ENCODE data around the gene PPDPF. TPM values are rescaled to one million over a fixed set of nuclear protein-coding genes. Genes with fewer than 3 reads are reported as not detected.

The PPDPF gene
- total RNA-seq, 1 experiment from 2014 or later = 149 TPM

- H3K4me2 ChIP-seq (ENCODE audit: insufficient read depth, insufficient read length, low read length) = peak within 1 kb of the TSS; percentile 45
- H2AK5ac ChIP-seq (ENCODE audit: insufficient read length, low read length) = no peak within 1 kb of the TSS
- TF ChIP-seq, protein P1, sequence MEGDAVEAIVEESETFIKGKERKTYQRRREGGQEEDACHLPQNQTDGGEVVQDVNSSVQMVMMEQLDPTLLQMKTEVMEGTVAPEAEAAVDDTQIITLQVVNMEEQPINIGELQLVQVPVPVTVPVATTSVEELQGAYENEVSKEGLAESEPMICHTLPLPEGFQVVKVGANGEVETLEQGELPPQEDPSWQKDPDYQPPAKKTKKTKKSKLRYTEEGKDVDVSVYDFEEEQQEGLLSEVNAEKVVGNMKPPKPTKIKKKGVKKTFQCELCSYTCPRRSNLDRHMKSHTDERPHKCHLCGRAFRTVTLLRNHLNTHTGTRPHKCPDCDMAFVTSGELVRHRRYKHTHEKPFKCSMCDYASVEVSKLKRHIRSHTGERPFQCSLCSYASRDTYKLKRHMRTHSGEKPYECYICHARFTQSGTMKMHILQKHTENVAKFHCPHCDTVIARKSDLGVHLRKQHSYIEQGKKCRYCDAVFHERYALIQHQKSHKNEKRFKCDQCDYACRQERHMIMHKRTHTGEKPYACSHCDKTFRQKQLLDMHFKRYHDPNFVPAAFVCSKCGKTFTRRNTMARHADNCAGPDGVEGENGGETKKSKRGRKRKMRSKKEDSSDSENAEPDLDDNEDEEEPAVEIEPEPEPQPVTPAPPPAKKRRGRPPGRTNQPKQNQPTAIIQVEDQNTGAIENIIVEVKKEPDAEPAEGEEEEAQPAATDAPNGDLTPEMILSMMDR (conservative IDR thresholded peaks at IDR 0.05) = no peak
- Mint-ChIP-seq H3K36me3 (ENCODE audit: insufficient read depth in 1 of 3, low read depth in 3 of 3) (0 out of 7 replicates have a peak, but pooled peaks cover 0 to 2% (median 0%) of the 10 kb centered on the region in 3 experiments), H3K27me3 (ENCODE audit: low read depth) (peaks cover 35% of the 10 kb centered on the region), H3K4me3 (peak within 1 kb of the TSS; percentile 70 to 81), H3K27ac (no peak within 1 kb of the TSS), H3K4me1 (peaks cover 19 to 32% of the 10 kb centered on the region in 2 experiments), H3K9me3 (no peaks in the 10 kb centered on the region; a peak in 1 of 5 replicates)
- no peak within 1 kb of the TSS for H2BK20ac ChIP-seq (ENCODE audit: low read depth, low read length, poor library complexity, severe bottlenecking)
- H3K79me2 ChIP-seq (ENCODE audit: insufficient read depth, low read length) = peaks cover 6% of the 10 kb centered on the region; the same call in 1 of the 2 replicates
- H2AFZ ChIP-seq (ENCODE audit: low read length) = no peak within 1 kb of the TSS
- H3K9ac ChIP-seq (ENCODE audit: extremely low read depth, insufficient read length, low read length) = no peak within 1 kb of the TSS
- no peak within 1 kb of the TSS for H3K18ac ChIP-seq (ENCODE audit: insufficient read length, low read depth, low read length)
- H3K23ac ChIP-seq (ENCODE audit: insufficient read length, low read depth, low read length) = no peak within 1 kb of the TSS
- H2BK120ac ChIP-seq (ENCODE audit: low read depth, low read length, poor library complexity, severe bottlenecking) = no peak within 1 kb of the TSS
- peak within 1 kb of the TSS; percentile 73 for H3K14ac ChIP-seq (ENCODE audit: insufficient read depth, low read length)
- H3K9me3 ChIP-seq (ENCODE audit: control insufficient read depth, low read depth, low read length) = no peaks in the 10 kb centered on the region
- no peak within 1 kb of the TSS for H2BK12ac ChIP-seq (ENCODE audit: insufficient read length, low read depth, low read length)
- H3T11ph ChIP-seq (ENCODE audit: low read length) = no peak within 1 kb of the TSS
- no CpG with 5 or more reads among the region's 111 CpGs for WGBS (ENCODE audit: extremely low coverage, insufficient read length, low lambda C conversion rate)
- H3K23me2 ChIP-seq (ENCODE audit: insufficient read length, low read depth, low read length, poor library complexity, severe bottlenecking) = no peaks in the 10 kb centered on the region
- no peaks in the 10 kb centered on the region for H3K4me1 ChIP-seq (ENCODE audit: insufficient read depth, low read length)
- H4K91ac ChIP-seq (ENCODE audit: insufficient read length, low read depth, low read length) = no peak within 1 kb of the TSS
- H3K4ac ChIP-seq (ENCODE audit: low read depth, low read length) = no peak within 1 kb of the TSS
- DNase-seq = peak; percentile 67
- no peak within 1 kb of the TSS for H2BK15ac ChIP-seq (ENCODE audit: low read depth, low read length)
- H3K27ac ChIP-seq (ENCODE audit: insufficient read length, low read depth, low read length) = no peak within 1 kb of the TSS
- H2BK5ac ChIP-seq (ENCODE audit: insufficient read length, low read length) = no peak within 1 kb of the TSS
- no peak within 1 kb of the TSS for H4K5ac ChIP-seq (ENCODE audit: insufficient read length, low read depth, low read length)
- H3K27me3 ChIP-seq (ENCODE audit: insufficient read depth, low read length) = no peaks in the 10 kb centered on the region
- no peak within 1 kb of the TSS for H4K8ac ChIP-seq (replicated peaks; ENCODE audit: insufficient read length, low read depth, low read length)
- H4K20me1 ChIP-seq (ENCODE audit: control insufficient read depth, insufficient read depth, insufficient read length) = no peaks in the 10 kb centered on the region
- no peak within 1 kb of the TSS for H3K56ac ChIP-seq (ENCODE audit: insufficient read length, low read depth, low read length)
- H3K79me1 ChIP-seq (ENCODE audit: insufficient read depth, low read depth, low read length, poor library complexity, severe bottlenecking) = no peaks in the 10 kb centered on the region
Observed at GRCh38 chr20:63471981-63472831, 48.4 kb upstream of the PPDPF start, which contains the start of gene KCNQ2. Gene KCNQ2, minus strand, starts transcription at chr20:63472655. Its CDS starts 192 bp downstream, at chr20:63472463.
